SH-SY5Y (cell line): ENCODE results near the gene ADSL.

ENCODE experiments used
- GATA2 ChIP-seq: IDR thresholded peaks from 2 replicates; pipeline ENCODE4 v1.6.1; 2011; ENCODE audit warnings: mild to moderate bottlenecking, low read depth, low read length
- GATA3 ChIP-seq: IDR thresholded peaks from 2 replicates; pipeline ENCODE4 v1.6.1; 2011; ENCODE audit warnings: low read depth, mild to moderate bottlenecking, low read length, moderate library complexity

- TF ChIP-seq GATA2 (no peak), GATA3 (no peak)
These were observed 53.3 kb downstream of the ADSL start for GRCh38 chr22:40399621-40400020.
